SU-DHL-6 (cell line): ENCODE measurements around the gene IGSF21.

Source experiments
- H2AFZ ChIP-seq: fragments of 200-600 bp; sonication (generic); 2 replicates; pipeline ENCODE4 v1.6.1; 2014; ENCODE audit warnings: low read depth, mild to moderate bottlenecking, moderate library complexity, mixed read lengths, antibody characterized with exemption, low read length; ENCODE audit not compliant: severe bottlenecking
- H3F3A ChIP-seq: fragments of 200-600 bp; shearing (Covaris generic); 2 replicates; pipeline ENCODE4 v1.6.0; 2016; ENCODE audit warnings: antibody characterized with exemption, mild to moderate bottlenecking; ENCODE audit not compliant: insufficient read depth
- H3K27ac ChIP-seq: fragments of 200-600 bp; sonication (generic); 2 replicates; pipeline ENCODE4 v1.5.1; 2016; ENCODE audit warnings: low read depth, mild to moderate bottlenecking, low read length, moderate library complexity, mixed read lengths
- H3K27me3 ChIP-seq: fragments of 200-600 bp; sonication (generic), shearing (Covaris generic); 2 replicates; pipeline ENCODE4 v1.6.0; 2014; ENCODE audit warnings: mild to moderate bottlenecking, low read length
- H3K36me3 ChIP-seq: fragments of 200-600 bp; sonication (generic); 2 replicates; pipeline ENCODE4 v1.6.1; 2014; ENCODE audit warnings: mild to moderate bottlenecking, low read length, mixed read lengths
- H3K4me2 ChIP-seq: fragments of 300-600, 200-600 bp; shearing (Covaris generic), sonication (generic); 2 replicates; pipeline ENCODE4 v1.6.0; 2014; ENCODE audit warnings: low read length, low read depth, mild to moderate bottlenecking; ENCODE audit not compliant: poor library complexity, severe bottlenecking
- H3K4me3 ChIP-seq: fragments of 200-600 bp; sonication (generic); 2 replicates; pipeline ENCODE4 v1.5.1; 2014; ENCODE audit warnings: antibody characterized with exemption, low read length, mild to moderate bottlenecking, mixed read lengths; ENCODE audit not compliant: insufficient read depth, poor library complexity, severe bottlenecking
- H3K79me2 ChIP-seq: fragments of 200-600 bp; sonication (generic); 2 replicates; pipeline ENCODE4 v1.6.1; 2014; ENCODE audit warnings: mild to moderate bottlenecking, low read length, moderate library complexity; ENCODE audit not compliant: insufficient read depth
- H3K9ac ChIP-seq: fragments of 200-600 bp; sonication (generic); 2 replicates; pipeline ENCODE4 v1.7.0; 2014; ENCODE audit warnings: mild to moderate bottlenecking, low read length
- H3K9me2 ChIP-seq: fragments of 200-600 bp; sonication (generic); replicated peaks from 2 replicates; pipeline ENCODE4 v1.6.1; 2014; ENCODE audit warnings: low read length; ENCODE audit not compliant: insufficient read depth
- H3K9me3 ChIP-seq: fragments of 200-600 bp; sonication (generic); 2 replicates; pipeline ENCODE4 v1.6.1; 2014; ENCODE audit warnings: low read length, mixed read lengths; ENCODE audit not compliant: insufficient read depth
- H4K20me1 ChIP-seq: fragments of 200-600 bp; sonication (generic); 2 replicates; pipeline ENCODE4 v1.6.1; 2014; ENCODE audit warnings: low read depth, mild to moderate bottlenecking, antibody characterized with exemption, low read length, moderate library complexity, mixed read lengths
- CTCF ChIP-seq: fragments of 200-600 bp; sonication (generic); IDR thresholded peaks from one replicate; pipeline ENCODE4 v1.5.1; 2017; ENCODE audit warnings: antibody characterized with exemption, mild to moderate bottlenecking, low read length, moderate library complexity; ENCODE audit not compliant: insufficient read depth, poor library complexity, severe bottlenecking
- EZH2phosphoT487 ChIP-seq: fragments of 200-600 bp; sonication (generic), shearing (Covaris generic); conservative IDR thresholded peaks from 2 replicates; pipeline ENCODE4 v1.6.1; 2018; ENCODE audit warnings: mild to moderate bottlenecking, antibody characterized with exemption, low read length, moderate library complexity, mixed read lengths

The IGSF21 gene

GRCh38 chr1:18264450-18265039 lies 156.9 kb downstream of the IGSF21 start:
- no peaks in the 10 kb centered on the region for H3K79me2 ChIP-seq
- TF ChIP-seq CTCF (no peak), EZH2phosphoT487 (no peak)
- H3K9me2 ChIP-seq: no peaks in the 10 kb centered on the region
- no peaks in the 10 kb centered on the region for H3K27me3 ChIP-seq
- no peak overlapping the region for H3K9ac ChIP-seq
- no peak overlapping the region for H3K27ac ChIP-seq
- H4K20me1 ChIP-seq: no peaks in the 10 kb centered on the region
- H3K9me3 ChIP-seq: no peaks in the 10 kb centered on the region
- H3K36me3 ChIP-seq: no peaks in the 10 kb centered on the region
- no peak overlapping the region for H3K4me3 ChIP-seq
- no peaks in the 10 kb centered on the region for H3F3A ChIP-seq
- no peak overlapping the region for H2AFZ ChIP-seq
- no peak overlapping the region for H3K4me2 ChIP-seq

GRCh38 chr1:18265641-18266040 lies 158.0 kb downstream of the IGSF21 start:
- Histone ChIP-seq H4K20me1 (no peaks in the 10 kb centered on the region), H3K79me2 (no peaks in the 10 kb centered on the region), H3K36me3 (no peaks in the 10 kb centered on the region), H3K9me3 (no peaks in the 10 kb centered on the region), H2AFZ (no peak overlapping the region), H3K9ac (no peak overlapping the region), H3K9me2 (no peaks in the 10 kb centered on the region), H3K4me3 (no peak overlapping the region), H3K27ac (no peak overlapping the region), H3K4me2 (no peak overlapping the region), H3F3A (no peaks in the 10 kb centered on the region), H3K27me3 (no peaks in the 10 kb centered on the region)
- TF ChIP-seq CTCF (no peak), EZH2phosphoT487 (no peak)

- H3K79me2 ChIP-seq: no peaks in the 10 kb centered on the region
- TF ChIP-seq EZH2phosphoT487: no peak
- no peak for TF ChIP-seq CTCF
- H3K9ac ChIP-seq: no peak overlapping the region
- H3K36me3 ChIP-seq: no peaks in the 10 kb centered on the region
- H3K27ac ChIP-seq: no peak overlapping the region
- no peaks in the 10 kb centered on the region for H4K20me1 ChIP-seq
- H3K27me3 ChIP-seq: no peaks in the 10 kb centered on the region
- H3K9me2 ChIP-seq: no peaks in the 10 kb centered on the region
- no peak overlapping the region for H2AFZ ChIP-seq
- no peak overlapping the region for H3K4me3 ChIP-seq
- no peaks in the 10 kb centered on the region for H3K9me3 ChIP-seq
- no peak overlapping the region for H3K4me2 ChIP-seq
- H3F3A ChIP-seq: no peaks in the 10 kb centered on the region
These were observed 158.8 kb downstream of the IGSF21 start for GRCh38 chr1:18266391-18266790.
